GM21723 (cell line): ENCODE measurements around the gene TBX5.

ENCODE experiments used
- ATAC-seq: cut with Tn5 transposase; IDR thresholded peaks from one replicate; pipeline ENCODE4 v1.9.1; 2021; ENCODE audit warnings: mild to moderate bottlenecking, moderate library complexity; ENCODE audit not compliant: unreplicated experiment

Gene TBX5

GRCh38 chr12:114431902-114432301, 26.0 kb upstream of the TBX5 start:
- ATAC-seq = no peak

- ATAC-seq = no peak
These were observed 24.4 kb upstream of the TBX5 start for GRCh38 chr12:114430306-114430705.

GRCh38 chr12:114425031-114425626, 19.2 kb upstream of the TBX5 start:
- ATAC-seq = no peak

GRCh38 chr12:114420944-114421335, 15.0 kb upstream of the TBX5 start:
- no peak for ATAC-seq

GRCh38 chr12:114420182-114420943, 14.4 kb upstream of the TBX5 start:
- no peak for ATAC-seq

- no peak for ATAC-seq
These were observed 10.1 kb upstream of the TBX5 start for GRCh38 chr12:114416028-114416427.

GRCh38 chr12:114415525-114415868, 9.6 kb upstream of the TBX5 start:
- ATAC-seq = no peak

GRCh38 chr12:114414866-114415524, 9.1 kb upstream of the TBX5 start:
- no peak for ATAC-seq

- ATAC-seq = no peak
These were observed 8.3 kb upstream of the TBX5 start for GRCh38 chr12:114414031-114414865.

- ATAC-seq = no peak
These were observed 7.1 kb upstream of the TBX5 start for GRCh38 chr12:114412825-114413749.

GRCh38 chr12:114412307-114412706, 6.4 kb upstream of the TBX5 start:
- ATAC-seq = no peak

- ATAC-seq = no peak
These were observed 5.3 kb upstream of the TBX5 start for GRCh38 chr12:114411071-114411837.

GRCh38 chr12:114409852-114410600, 4.1 kb upstream of the TBX5 start:
- no peak for ATAC-seq

- no peak for ATAC-seq
These were observed 3.2 kb upstream of the TBX5 start for GRCh38 chr12:114408886-114409851.

- no peak for ATAC-seq
These were observed 2.5 kb upstream of the TBX5 start for GRCh38 chr12:114408471-114408885.

- no peak for ATAC-seq
These were observed 2.0 kb upstream of the TBX5 start for GRCh38 chr12:114407842-114408411.
